Gastroesophageal sphincter (tissue), 4 donors: ENCODE data around the gene POLN. TPM values are rescaled to one million over a fixed set of nuclear protein-coding genes. Genes with fewer than 3 reads are reported as not detected.

Experiments used
- ATAC-seq: fragments of 150-250 bp; one replicate; pipeline ENCODE4 v1.9.1; 2016; ENCODE audit warnings: mild to moderate bottlenecking, moderate library complexity
- H3K27ac ChIP-seq, 4 donors: fragments of 200-600 bp; sonication (generic) in 3 of 4; 1 replicate in 3 of 4; 2 replicates in 1 of 4; pipeline ENCODE4 v1.5.1; 2016 to 2019
- H3K27me3 ChIP-seq: fragments of 200-600 bp; sonication (generic); one replicate; pipeline ENCODE4 v1.5.1; 2019
- H3K36me3 ChIP-seq, 2 donors: fragments of 200-600 bp; sonication (generic); one replicate each; pipeline ENCODE4 v1.5.1; 2019; ENCODE audit warnings: control low read depth in 1 of 2
- H3K4me1 ChIP-seq, 3 donors: fragments of 200-600 bp; sonication (generic); 1 replicate in 2 of 3; 2 replicates in 1 of 3; pipeline ENCODE4 v1.5.1; 2016 to 2019; ENCODE audit warnings: control low read depth in 2 of 3
- H3K4me3 ChIP-seq, 2 donors: fragments of 200-600 bp; sonication (generic); one replicate each; pipeline ENCODE4 v1.5.1; 2019; ENCODE audit warnings: mild to moderate bottlenecking in 1 of 2, moderate library complexity in 1 of 2
- H3K9me3 ChIP-seq, 3 donors: fragments of 200-600 bp; sonication (generic); one replicate each; pipeline ENCODE4 v1.5.1; 2017 to 2019; ENCODE audit warnings: control low read depth in 2 of 3
- CTCF ChIP-seq, 4 experiments: fragments of 200-600 bp in 2 of 4; fragments of 450-650 bp in 2 of 4; sonication (generic) in 1 of 4; IDR thresholded peaks; one replicate each; pipeline ENCODE4 v1.5.1; 2017 to 2019; ENCODE audit warnings: antibody characterized with exemption in 4 of 4, mild to moderate bottlenecking in 2 of 4, moderate library complexity in 2 of 4
- EP300 ChIP-seq: sonication (generic); formaldehyde crosslinking; IDR thresholded peaks from one replicate; pipeline ENCODE4 v1.6.1; 2017; ENCODE audit warnings: antibody characterized with exemption, mild to moderate bottlenecking
- POLR2A ChIP-seq, 2 donors: fragments of 450-650 bp; IDR thresholded peaks; one replicate each; pipeline ENCODE4 v1.6.1; 2017; ENCODE audit warnings: antibody characterized with exemption in 2 of 2, mild to moderate bottlenecking in 2 of 2, moderate library complexity in 1 of 2
- POLR2AphosphoS5 ChIP-seq: sonication (generic); formaldehyde crosslinking; IDR thresholded peaks from one replicate; pipeline ENCODE4 v1.6.1; 2017; ENCODE audit warnings: antibody characterized with exemption
- WGBS, 2 donors: methylation state at CpG; one replicate each; pipeline ENCODE4 v1.1.5; 2018; ENCODE audit warnings: low coverage in 1 of 2; 5-methylcytosine and 5-hydroxymethylcytosine counted together
- total RNA-seq, 4 donors: library from RNA; depleted of rRNA; stranded (reverse); fragments of >200 nt; gene quantifications; one replicate each; pipeline ENCODE4 v1.1.0, GENCODE V29; 2016

Gene POLN
- total RNA-seq, 4 donors from 2014 or later, result 1.5 to 4.6 (median 2.6) TPM

DNA sequence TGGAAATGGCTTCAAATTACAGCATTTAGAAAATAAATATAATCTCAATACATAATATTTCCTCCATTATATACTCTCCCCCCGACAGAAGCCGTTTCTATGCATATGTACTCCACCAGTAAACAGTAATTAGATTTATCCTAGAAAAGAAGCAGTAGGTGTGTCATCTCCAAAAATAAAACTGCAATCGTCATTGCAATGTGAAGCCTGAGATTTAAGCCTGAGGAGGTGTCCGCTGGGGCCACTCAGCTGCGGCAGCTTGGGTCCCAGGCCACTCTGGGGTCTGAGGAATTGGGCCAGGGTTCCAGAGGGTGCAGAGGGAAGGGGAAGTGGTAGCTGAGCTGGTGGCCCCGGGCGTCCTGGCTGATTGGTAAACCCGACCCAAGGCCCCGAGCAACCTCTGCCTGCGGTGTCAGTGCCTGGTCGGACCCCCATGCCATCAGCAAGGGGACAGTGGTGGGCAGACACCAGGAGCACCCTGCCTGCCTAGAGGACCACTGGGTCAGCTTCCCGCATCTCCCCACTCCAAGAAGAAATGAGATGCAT is 27.8 kb upstream of the POLN start:
- TF ChIP-seq EP300 (no peak), POLR2AphosphoS5 (no peak), POLR2A (IDR thresholded peaks at IDR 0.05) (no peak), CTCF (IDR thresholded peaks at IDR 0.05) (no peak)
- Histone ChIP-seq H3K27ac (no peak overlapping the region), H3K36me3 (peaks cover 0 to 20% of the 10 kb centered on the region in 2 donors), H3K9me3 (no peaks in the 10 kb centered on the region), H3K4me3 (no peak overlapping the region), H3K27me3 (no peaks in the 10 kb centered on the region), H3K4me1 (peaks cover 4 to 30% (median 10%) of the 10 kb centered on the region in 3 donors)
- WGBS, 2 donors, result 69 to 81% methylated on average over 4 to 10 of the region's 12 CpGs
- no peak for ATAC-seq

- TF ChIP-seq POLR2A (IDR thresholded peaks at IDR 0.05), result no peak
- no peak for TF ChIP-seq POLR2AphosphoS5
- no peak for TF ChIP-seq EP300
- TF ChIP-seq CTCF (IDR thresholded peaks at IDR 0.05), result no peak
- H3K36me3 ChIP-seq, result peaks cover 0 to 20% of the 10 kb centered on the region in 2 donors
- no peaks in the 10 kb centered on the region for H3K27me3 ChIP-seq
- peaks cover 4 to 35% (median 10%) of the 10 kb centered on the region in 3 donors for H3K4me1 ChIP-seq
- H3K4me3 ChIP-seq, result no peak overlapping the region
- no peak for ATAC-seq
- WGBS, 2 donors, result 72 to 82% methylated on average over 2 of the region's 6 CpGs
- no peak overlapping the region for H3K27ac ChIP-seq
- no peaks in the 10 kb centered on the region for H3K9me3 ChIP-seq
These were observed 27.2 kb upstream of the POLN start for GRCh38 chr4:2269206-2269531.

DNA sequence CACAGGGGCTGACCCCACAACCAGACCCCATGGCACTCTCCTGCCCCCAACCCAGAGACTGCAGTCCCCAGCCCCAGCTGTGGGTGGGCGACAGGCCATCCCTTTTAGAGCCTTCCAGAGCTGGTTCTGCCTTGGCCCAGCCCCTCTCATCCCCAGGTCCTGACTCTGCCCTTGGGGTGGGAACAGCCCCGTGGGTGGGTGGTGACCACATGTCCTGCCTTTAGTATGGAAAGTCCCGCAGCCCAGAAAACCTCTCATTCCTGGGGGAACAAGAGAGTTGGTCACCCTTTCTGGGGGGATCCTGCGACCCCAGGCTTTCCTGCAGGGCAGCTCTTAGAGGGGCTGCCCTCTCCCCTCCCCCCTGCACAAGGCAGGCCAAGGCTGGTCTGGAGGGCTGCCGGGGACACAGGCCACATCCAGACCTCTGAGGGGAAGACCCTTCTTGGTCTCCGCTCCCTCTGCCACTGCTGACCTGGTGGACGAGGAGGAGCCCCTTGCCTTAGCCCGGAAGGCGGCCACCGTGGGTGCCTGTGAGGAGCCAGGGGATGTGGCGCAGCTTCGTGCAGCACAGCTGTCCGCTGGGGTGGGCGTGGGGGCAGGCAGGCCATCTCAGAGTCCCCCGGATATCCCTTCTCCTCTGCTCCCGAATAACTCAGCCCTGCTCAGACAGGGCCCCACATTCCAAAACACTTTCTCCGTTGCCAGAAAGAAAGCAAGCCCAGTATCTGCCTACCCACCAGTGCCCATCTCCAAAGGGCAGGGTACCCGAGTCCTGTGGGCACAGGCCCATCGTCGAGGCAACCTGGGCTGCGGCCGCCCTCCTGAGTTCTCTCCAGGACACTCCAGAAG is 26.7 kb upstream of the POLN start:
- TF ChIP-seq POLR2AphosphoS5 (no peak), CTCF (IDR thresholded peaks at IDR 0.05) (no peak), EP300 (no peak), POLR2A (IDR thresholded peaks at IDR 0.05) (no peak)
- Histone ChIP-seq H3K27me3 (no peaks in the 10 kb centered on the region), H3K9me3 (no peaks in the 10 kb centered on the region), H3K4me3 (no peak overlapping the region), H3K4me1 (peaks cover 4 to 41% (median 10%) of the 10 kb centered on the region in 3 donors), H3K27ac (no peak overlapping the region), H3K36me3 (peaks cover 0 to 17% of the 10 kb centered on the region in 2 donors)
- no peak for ATAC-seq
- 80% methylated on average over 3 of the region's 22 CpGs; no CpG with 5 or more reads in 1 of the 2 donors for WGBS, 2 donors

GRCh38 chr4:2267841-2268240 is 25.9 kb upstream of the POLN start:
- H3K36me3 ChIP-seq, result peaks cover 0 to 15% of the 10 kb centered on the region in 2 donors
- no peak overlapping the region for H3K27ac ChIP-seq
- H3K27me3 ChIP-seq, result no peaks in the 10 kb centered on the region
- H3K4me3 ChIP-seq, result no peak overlapping the region
- no CpG with 5 or more reads among the region's 12 CpGs for WGBS, 2 donors
- H3K4me1 ChIP-seq, result peaks cover 4 to 49% (median 15%) of the 10 kb centered on the region in 3 donors
- TF ChIP-seq CTCF (IDR thresholded peaks at IDR 0.05), result no peak
- no peak for ATAC-seq
- no peaks in the 10 kb centered on the region for H3K9me3 ChIP-seq

- 93% methylated on average over 3 of the region's 18 CpGs; no CpG with 5 or more reads in 1 of the 2 donors for WGBS, 2 donors
- peaks cover 4 to 53% (median 17%) of the 10 kb centered on the region in 3 donors for H3K4me1 ChIP-seq
These were observed 25.4 kb upstream of the POLN start for GRCh38 chr4:2267320-2267811.

More at GRCh38 chr4:2267320-2267811, 25.4 kb upstream of the POLN start:
- ATAC-seq, result no peak
- Histone ChIP-seq H3K27ac (peak overlapping the region in 1 of 4 donors; percentile 67), H3K36me3 (peaks cover 0 to 15% of the 10 kb centered on the region in 2 donors), H3K4me3 (no peak overlapping the region), H3K9me3 (no peaks in the 10 kb centered on the region), H3K27me3 (no peaks in the 10 kb centered on the region)
- TF ChIP-seq POLR2AphosphoS5 (no peak), EP300 (no peak), POLR2A (IDR thresholded peaks at IDR 0.05) (no peak), CTCF (IDR thresholded peaks at IDR 0.05) (no peak)
